ENCODE measurements around the gene SEMA5A.

Gene SEMA5A

DNA sequence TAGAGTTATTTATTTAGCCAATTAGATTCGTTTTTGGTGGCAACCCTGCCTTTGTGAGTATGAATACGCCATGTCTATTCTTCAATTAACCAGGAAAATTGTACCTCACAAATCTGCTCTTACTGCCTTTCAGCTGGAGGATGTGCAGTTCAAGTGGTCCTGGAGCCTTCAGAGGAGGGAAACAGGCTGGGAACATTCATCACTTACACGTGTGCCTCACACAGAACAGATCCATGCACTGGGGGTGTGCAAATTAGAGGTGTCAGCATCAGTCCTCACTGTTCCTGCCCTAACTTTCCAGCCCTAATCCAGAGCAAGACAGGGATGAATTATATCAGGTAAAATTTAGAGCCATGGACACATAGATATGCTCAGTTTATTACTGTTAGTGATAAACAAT is 65.4 kb downstream of the SEMA5A start:
- Histone ChIP-seq H4K91ac (ENCODE audit: low read depth, low read length, poor library complexity) (no peak overlapping the region), H3K36me3 (replicated peaks in 1 of 2; ENCODE audit: control insufficient read depth in 2 of 2, insufficient read depth in 2 of 2, low read length in 2 of 2) (peaks cover 0 to 9% of the 10 kb centered on the region in 2 donors), H2AK5ac (ENCODE audit: low read depth, low read length) (no peak overlapping the region), H3K4me2 (ENCODE audit: insufficient read depth, low read length, poor library complexity, severe bottlenecking) (no peak overlapping the region), H3K14ac (ENCODE audit: low read length) (no peak overlapping the region), H3K4me3 (ENCODE audit: low read length in 2 of 2) (no peak overlapping the region), H2BK12ac (ENCODE audit: low read length) (no peak overlapping the region), H3K4me1 (ENCODE audit: control insufficient read depth in 2 of 2, insufficient read depth in 1 of 2, low read depth in 1 of 2, low read length in 2 of 2) (peaks cover 3 to 5% of the 10 kb centered on the region in 2 donors), H3K4ac (ENCODE audit: low read length) (no peak overlapping the region), H4K8ac (ENCODE audit: low read depth, low read length) (no peak overlapping the region), H3K9ac (ENCODE audit: low read depth, low read length, poor library complexity) (no peak overlapping the region), H2BK5ac (ENCODE audit: low read length) (no peak overlapping the region), H3K79me1 (ENCODE audit: low read depth, low read length) (peaks cover 7% of the 10 kb centered on the region), H2BK15ac (ENCODE audit: low read length) (no peak overlapping the region), H2AFZ (ENCODE audit: low read length) (no peak overlapping the region), H3K27me3 (ENCODE audit: control insufficient read depth in 3 of 3, insufficient read depth in 3 of 3, low read depth in 1 of 3, low read length in 3 of 3) (no peaks in the 10 kb centered on the region), H3K27ac (replicated peaks; ENCODE audit: low read length) (no peak overlapping the region), H2BK120ac (ENCODE audit: low read depth, low read length) (no peak overlapping the region), H3K23ac (ENCODE audit: low read depth, low read length, poor library complexity) (no peak overlapping the region), H3K9me3 (replicated peaks in 1 of 2; ENCODE audit: control insufficient read depth in 2 of 2, insufficient read depth in 1 of 2, low read depth in 1 of 2, low read length in 2 of 2) (peaks cover 7 to 19% of the 10 kb centered on the region in 2 donors), H3K18ac (ENCODE audit: low read length) (no peak overlapping the region)
- WGBS, 2 donors (ENCODE audit: extremely low coverage in 2 of 2, insufficient read length in 2 of 2, insufficient replicate concordance in 1 of 2), result no CpG with 5 or more reads among the region's 3 CpGs
- DNase-seq (ENCODE audit: low spot score), result no peak

- H3K23ac ChIP-seq (ENCODE audit: low read depth, low read length, poor library complexity), result no peak overlapping the region
- H3K14ac ChIP-seq (ENCODE audit: low read length), result no peak overlapping the region
- H2BK15ac ChIP-seq (ENCODE audit: low read length), result no peak overlapping the region
- H3K9ac ChIP-seq (ENCODE audit: low read depth, low read length, poor library complexity), result no peak overlapping the region
- no peak overlapping the region for H4K8ac ChIP-seq (ENCODE audit: low read depth, low read length)
- H3K4me3 ChIP-seq (ENCODE audit: low read length in 2 of 2), result no peak overlapping the region
- H3K27ac ChIP-seq (replicated peaks; ENCODE audit: low read length), result no peak overlapping the region
- H3K4me2 ChIP-seq (ENCODE audit: insufficient read depth, low read length, poor library complexity, severe bottlenecking), result no peak overlapping the region
- H3K36me3 ChIP-seq (replicated peaks in 1 of 2; ENCODE audit: control insufficient read depth in 2 of 2, insufficient read depth in 2 of 2, low read length in 2 of 2), result peaks cover 0 to 9% of the 10 kb centered on the region in 2 donors
- H3K4ac ChIP-seq (ENCODE audit: low read length), result no peak overlapping the region
- no peak overlapping the region for H2AFZ ChIP-seq (ENCODE audit: low read length)
- no peak overlapping the region for H4K91ac ChIP-seq (ENCODE audit: low read depth, low read length, poor library complexity)
- no CpG with 5 or more reads among the region's 3 CpGs for WGBS, 2 donors (ENCODE audit: extremely low coverage in 2 of 2, insufficient read length in 2 of 2, insufficient replicate concordance in 1 of 2)
- no peak overlapping the region for H2BK5ac ChIP-seq (ENCODE audit: low read length)
- no peaks in the 10 kb centered on the region for H3K27me3 ChIP-seq (ENCODE audit: control insufficient read depth in 3 of 3, insufficient read depth in 3 of 3, low read depth in 1 of 3, low read length in 3 of 3)
- DNase-seq (ENCODE audit: low spot score), result no peak
- H2BK12ac ChIP-seq (ENCODE audit: low read length), result no peak overlapping the region
- peaks cover 7 to 17% of the 10 kb centered on the region in 2 donors for H3K9me3 ChIP-seq (replicated peaks in 1 of 2; ENCODE audit: control insufficient read depth in 2 of 2, insufficient read depth in 1 of 2, low read depth in 1 of 2, low read length in 2 of 2)
- no peak overlapping the region for H3K18ac ChIP-seq (ENCODE audit: low read length)
- H3K79me1 ChIP-seq (ENCODE audit: low read depth, low read length), result peaks cover 7% of the 10 kb centered on the region
- no peak overlapping the region for H2AK5ac ChIP-seq (ENCODE audit: low read depth, low read length)
- peaks cover 3 to 5% of the 10 kb centered on the region in 2 donors for H3K4me1 ChIP-seq (ENCODE audit: control insufficient read depth in 2 of 2, insufficient read depth in 1 of 2, low read depth in 1 of 2, low read length in 2 of 2)
- H2BK120ac ChIP-seq (ENCODE audit: low read depth, low read length), result no peak overlapping the region
Observed at GRCh38 chr5:9479990-9480389, 65.9 kb downstream of the SEMA5A start.

DNA sequence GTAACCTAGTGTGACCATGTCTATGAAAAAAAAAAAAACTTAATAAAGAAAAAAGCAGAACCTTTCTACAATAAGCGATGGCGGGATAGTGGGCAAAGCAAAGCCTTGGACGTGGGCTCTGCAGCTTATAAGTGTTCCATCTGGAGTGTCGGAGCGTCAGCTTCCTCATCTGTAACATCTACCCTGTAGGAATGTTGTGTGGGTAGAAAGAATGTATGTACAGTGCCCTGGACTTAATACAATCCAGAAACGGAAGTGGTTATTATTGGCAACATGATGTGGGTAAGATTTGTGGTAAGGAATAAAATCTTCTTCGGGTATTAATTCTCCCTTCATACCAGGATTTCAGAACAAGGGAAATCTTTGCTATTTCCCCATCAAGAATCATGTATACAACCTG is 66.5 kb downstream of the SEMA5A start:
- Histone ChIP-seq H3K14ac (ENCODE audit: low read length) (no peak overlapping the region), H2AK5ac (ENCODE audit: low read depth, low read length) (no peak overlapping the region), H3K79me1 (ENCODE audit: low read depth, low read length) (peaks cover 7% of the 10 kb centered on the region), H3K23ac (ENCODE audit: low read depth, low read length, poor library complexity) (no peak overlapping the region), H3K27me3 (ENCODE audit: control insufficient read depth in 3 of 3, insufficient read depth in 3 of 3, low read depth in 1 of 3, low read length in 3 of 3) (no peaks in the 10 kb centered on the region), H2AFZ (ENCODE audit: low read length) (no peak overlapping the region), H3K18ac (ENCODE audit: low read length) (no peak overlapping the region), H3K4me1 (ENCODE audit: control insufficient read depth in 2 of 2, insufficient read depth in 1 of 2, low read depth in 1 of 2, low read length in 2 of 2) (peaks cover 5 to 6% of the 10 kb centered on the region in 2 donors), H2BK12ac (ENCODE audit: low read length) (no peak overlapping the region), H2BK120ac (ENCODE audit: low read depth, low read length) (no peak overlapping the region), H3K36me3 (replicated peaks in 1 of 2; ENCODE audit: control insufficient read depth in 2 of 2, insufficient read depth in 2 of 2, low read length in 2 of 2) (peaks cover 0 to 9% of the 10 kb centered on the region in 2 donors), H4K91ac (ENCODE audit: low read depth, low read length, poor library complexity) (no peak overlapping the region), H3K4ac (ENCODE audit: low read length) (no peak overlapping the region), H3K4me3 (ENCODE audit: low read length in 2 of 2) (no peak overlapping the region), H3K9me3 (replicated peaks in 1 of 2; ENCODE audit: control insufficient read depth in 2 of 2, insufficient read depth in 1 of 2, low read depth in 1 of 2, low read length in 2 of 2) (peaks cover 7 to 17% of the 10 kb centered on the region in 2 donors), H2BK5ac (ENCODE audit: low read length) (no peak overlapping the region), H3K9ac (ENCODE audit: low read depth, low read length, poor library complexity) (no peak overlapping the region), H3K4me2 (ENCODE audit: insufficient read depth, low read length, poor library complexity, severe bottlenecking) (no peak overlapping the region), H4K8ac (ENCODE audit: low read depth, low read length) (no peak overlapping the region), H2BK15ac (ENCODE audit: low read length) (no peak overlapping the region), H3K27ac (replicated peaks; ENCODE audit: low read length) (no peak overlapping the region)
- WGBS, 2 donors (ENCODE audit: extremely low coverage in 2 of 2, insufficient read length in 2 of 2, insufficient replicate concordance in 1 of 2), result no CpG with 5 or more reads among the region's 7 CpGs
- no peak for DNase-seq (ENCODE audit: low spot score)

GRCh38 chr5:9477537-9477936 is 68.3 kb downstream of the SEMA5A start:
- no CpG with 5 or more reads among the region's 2 CpGs for WGBS, 2 donors (ENCODE audit: extremely low coverage in 2 of 2, insufficient read length in 2 of 2, insufficient replicate concordance in 1 of 2)
- no peak overlapping the region for H3K4me3 ChIP-seq (ENCODE audit: low read length in 2 of 2)
- H3K4ac ChIP-seq (ENCODE audit: low read length), result no peak overlapping the region
- no peak overlapping the region for H3K14ac ChIP-seq (ENCODE audit: low read length)
- no peak for DNase-seq (ENCODE audit: low spot score)
- no peak overlapping the region for H3K9ac ChIP-seq (ENCODE audit: low read depth, low read length, poor library complexity)
- H3K79me1 ChIP-seq (ENCODE audit: low read depth, low read length), result peaks cover 11% of the 10 kb centered on the region
- no peak overlapping the region for H3K18ac ChIP-seq (ENCODE audit: low read length)
- no peak overlapping the region for H2BK120ac ChIP-seq (ENCODE audit: low read depth, low read length)
- no peak overlapping the region for H3K4me2 ChIP-seq (ENCODE audit: insufficient read depth, low read length, poor library complexity, severe bottlenecking)
- no peak overlapping the region for H2AK5ac ChIP-seq (ENCODE audit: low read depth, low read length)
- H3K9me3 ChIP-seq (replicated peaks in 1 of 2; ENCODE audit: control insufficient read depth in 2 of 2, insufficient read depth in 1 of 2, low read depth in 1 of 2, low read length in 2 of 2), result peaks cover 6 to 17% of the 10 kb centered on the region in 2 donors
- peaks cover 0 to 8% of the 10 kb centered on the region in 2 donors for H3K4me1 ChIP-seq (ENCODE audit: control insufficient read depth in 2 of 2, insufficient read depth in 1 of 2, low read depth in 1 of 2, low read length in 2 of 2)
- H2AFZ ChIP-seq (ENCODE audit: low read length), result no peak overlapping the region
- H2BK5ac ChIP-seq (ENCODE audit: low read length), result no peak overlapping the region
- no peak overlapping the region for H2BK12ac ChIP-seq (ENCODE audit: low read length)
- peaks cover 0 to 9% of the 10 kb centered on the region in 2 donors for H3K36me3 ChIP-seq (replicated peaks in 1 of 2; ENCODE audit: control insufficient read depth in 2 of 2, insufficient read depth in 2 of 2, low read length in 2 of 2)
- no peak overlapping the region for H3K23ac ChIP-seq (ENCODE audit: low read depth, low read length, poor library complexity)
- H3K27ac ChIP-seq (replicated peaks; ENCODE audit: low read length), result no peak overlapping the region
- H2BK15ac ChIP-seq (ENCODE audit: low read length), result no peak overlapping the region
- H3K27me3 ChIP-seq (ENCODE audit: control insufficient read depth in 3 of 3, insufficient read depth in 3 of 3, low read depth in 1 of 3, low read length in 3 of 3), result no peaks in the 10 kb centered on the region
- H4K91ac ChIP-seq (ENCODE audit: low read depth, low read length, poor library complexity), result no peak overlapping the region
- H4K8ac ChIP-seq (ENCODE audit: low read depth, low read length), result no peak overlapping the region
